Testis (tissue), 3 donors: ENCODE data around the gene KLF17. TPM values are rescaled to one million over a fixed set of nuclear protein-coding genes. Genes with fewer than 3 reads are reported as not detected.

ENCODE experiments used
- DNase-seq: peaks from one replicate; pipeline ENCODE4 v3.0.0-alpha.2; 2019
- H3K27ac ChIP-seq, 2 donors: fragments of 200-600 bp; sonication (generic); one replicate each; pipeline ENCODE4 v1.5.1; 2019
- H3K27me3 ChIP-seq: fragments of 200-600 bp; sonication (generic); one replicate; pipeline ENCODE4 v1.5.1; 2019
- H3K36me3 ChIP-seq: fragments of 200-600 bp; sonication (generic); one replicate; pipeline ENCODE4 v1.5.1; 2017; ENCODE audit warnings: low read depth; ENCODE audit errors: missing control alignments
- H3K4me1 ChIP-seq: fragments of 200-600 bp; sonication (generic); one replicate; pipeline ENCODE4 v1.5.1; 2019
- H3K4me3 ChIP-seq, 2 donors: fragments of 200-600 bp; sonication (generic); one replicate each; pipeline ENCODE4 v1.5.1; 2017 to 2019
- H3K9me3 ChIP-seq: fragments of 200-600 bp; sonication (generic); one replicate; pipeline ENCODE4 v1.5.1; 2017
- POLR2A ChIP-seq: fragments of 450-650 bp; IDR thresholded peaks from one replicate; pipeline ENCODE4 v1.6.1; 2017; ENCODE audit warnings: antibody characterized with exemption, mild to moderate bottlenecking, moderate library complexity
- WGBS, 2 donors: methylation state at CpG; one replicate each; pipeline ENCODE4 v1.1.5; 2018; 5-methylcytosine and 5-hydroxymethylcytosine counted together
- intact Hi-C: fragments of 100-400 bp; cut with DNase I; formaldehyde crosslinking; loops from one replicate; pipeline ENCODE4 v1.15.1; 2023; ENCODE audit warnings: low total_unique reads
- polyA plus RNA-seq: library from polyadenylated mRNA; stranded (reverse); fragments of 350-450 nt; fragmentation: Illumina TruSeq; extraction: RNeasy Lipid Tissue Mini Kit (QIAGEN cat#74804); gene quantifications from one replicate; pipeline ENCODE4 v1.2.3, GENCODE V29; 2014; ENCODE audit warnings: low read depth, low replicate concordance; ENCODE audit not compliant: insufficient read depth
- total RNA-seq, 2 donors: library from RNA; depleted of rRNA; stranded (reverse); fragments of >200 nt; gene quantifications; one replicate each; pipeline ENCODE4 v1.2.3, GENCODE V29; 2016
- TF ChIP-seq, protein P1 (sequence below), 3 experiments: fragments of 450-650 bp in 2 of 3; fragments of 200-600 bp in 1 of 3; sonication (generic) in 1 of 3; IDR thresholded peaks; one replicate each; pipeline ENCODE4 v1.5.1; 2016 to 2019; ENCODE audit warnings: antibody characterized with exemption in 3 of 3, mild to moderate bottlenecking in 2 of 3, moderate library complexity in 1 of 3

KLF17 gene
- total and polyA plus RNA-seq, 3 donors from 2014 or later = 5.2 to 21.8 (median 7.6) TPM

GRCh38 chr1:44074415-44074814 is 44.2 kb upstream of the KLF17 start:
- TF ChIP-seq, protein P1, sequence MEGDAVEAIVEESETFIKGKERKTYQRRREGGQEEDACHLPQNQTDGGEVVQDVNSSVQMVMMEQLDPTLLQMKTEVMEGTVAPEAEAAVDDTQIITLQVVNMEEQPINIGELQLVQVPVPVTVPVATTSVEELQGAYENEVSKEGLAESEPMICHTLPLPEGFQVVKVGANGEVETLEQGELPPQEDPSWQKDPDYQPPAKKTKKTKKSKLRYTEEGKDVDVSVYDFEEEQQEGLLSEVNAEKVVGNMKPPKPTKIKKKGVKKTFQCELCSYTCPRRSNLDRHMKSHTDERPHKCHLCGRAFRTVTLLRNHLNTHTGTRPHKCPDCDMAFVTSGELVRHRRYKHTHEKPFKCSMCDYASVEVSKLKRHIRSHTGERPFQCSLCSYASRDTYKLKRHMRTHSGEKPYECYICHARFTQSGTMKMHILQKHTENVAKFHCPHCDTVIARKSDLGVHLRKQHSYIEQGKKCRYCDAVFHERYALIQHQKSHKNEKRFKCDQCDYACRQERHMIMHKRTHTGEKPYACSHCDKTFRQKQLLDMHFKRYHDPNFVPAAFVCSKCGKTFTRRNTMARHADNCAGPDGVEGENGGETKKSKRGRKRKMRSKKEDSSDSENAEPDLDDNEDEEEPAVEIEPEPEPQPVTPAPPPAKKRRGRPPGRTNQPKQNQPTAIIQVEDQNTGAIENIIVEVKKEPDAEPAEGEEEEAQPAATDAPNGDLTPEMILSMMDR (IDR thresholded peaks at IDR 0.05) = no peak
- TF ChIP-seq POLR2A = no peak
- intact Hi-C loops = no loop called here
- no peaks in the 10 kb centered on the region for H3K27me3 ChIP-seq
- H3K4me1 ChIP-seq = no peaks in the 10 kb centered on the region
- H3K4me3 ChIP-seq = no peak overlapping the region
- no peak overlapping the region for H3K27ac ChIP-seq
- H3K36me3 ChIP-seq = no peaks in the 10 kb centered on the region
- no peak for DNase-seq
- 65 to 76% methylated on average over 3 of the region's 3 CpGs for WGBS, 2 donors
- no peaks in the 10 kb centered on the region for H3K9me3 ChIP-seq

DNA sequence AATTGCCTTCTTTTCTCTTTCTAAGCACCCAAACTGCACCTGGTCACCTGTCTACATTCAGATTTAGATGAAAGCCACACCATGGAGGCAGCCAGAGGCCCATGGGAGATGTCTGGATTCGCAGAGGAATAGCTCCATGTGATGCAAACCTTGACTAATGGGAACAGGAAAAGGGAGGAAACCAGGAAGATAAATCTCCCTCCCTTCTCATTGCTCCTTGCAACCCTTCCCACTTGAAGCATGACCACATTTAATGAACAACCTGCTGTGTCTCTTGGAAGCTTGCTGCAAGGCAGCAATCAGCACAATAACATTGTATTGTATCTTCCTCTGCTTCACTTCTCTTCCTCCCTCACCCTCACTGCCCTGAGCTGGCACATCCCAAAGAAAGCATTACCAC is 42.6 kb upstream of the KLF17 start:
- WGBS, 2 donors = 48 to 54% methylated on average over 1 of the region's 1 CpG
- Histone ChIP-seq H3K4me3 (no peak overlapping the region), H3K4me1 (no peaks in the 10 kb centered on the region), H3K27ac (no peak overlapping the region), H3K36me3 (no peaks in the 10 kb centered on the region), H3K9me3 (no peaks in the 10 kb centered on the region), H3K27me3 (no peaks in the 10 kb centered on the region)
- intact Hi-C loops = no loop called here
- TF ChIP-seq, protein P1 (IDR thresholded peaks at IDR 0.05) = no peak
- no peak for TF ChIP-seq POLR2A
- DNase-seq = no peak

- WGBS, 2 donors = 88 to 93% methylated on average over 5 of the region's 5 CpGs
- TF ChIP-seq, protein P1 (IDR thresholded peaks at IDR 0.05) = no peak
- TF ChIP-seq POLR2A = no peak
- Histone ChIP-seq H3K27ac (no peak overlapping the region), H3K4me1 (no peaks in the 10 kb centered on the region), H3K27me3 (no peaks in the 10 kb centered on the region), H3K36me3 (no peaks in the 10 kb centered on the region), H3K4me3 (no peak overlapping the region), H3K9me3 (no peaks in the 10 kb centered on the region)
- DNase-seq = no peak
- intact Hi-C loops = no loop called here
These were observed 41.2 kb upstream of the KLF17 start for GRCh38 chr1:44077421-44077820.

DNA sequence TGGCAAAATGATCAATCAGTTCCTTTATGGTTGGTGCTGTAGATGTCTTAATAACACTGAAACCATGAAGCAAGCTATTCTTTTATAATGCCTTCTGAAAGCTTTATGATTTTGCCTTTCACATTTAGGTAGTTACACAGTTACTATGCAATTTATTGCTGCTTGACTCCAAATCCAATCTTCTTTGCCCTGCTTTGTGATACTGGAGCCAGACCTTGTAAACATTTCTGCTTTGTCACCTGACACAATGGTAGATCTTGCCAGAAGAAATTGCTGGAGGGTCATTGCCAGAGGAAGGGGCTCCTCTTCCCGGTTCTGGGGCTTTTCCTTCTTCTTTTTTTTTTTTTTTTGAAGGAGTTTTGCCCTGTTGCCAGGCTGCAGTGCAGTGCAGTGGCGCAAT is 40.5 kb upstream of the KLF17 start:
- H3K4me1 ChIP-seq = no peaks in the 10 kb centered on the region
- H3K27me3 ChIP-seq = no peaks in the 10 kb centered on the region
- H3K9me3 ChIP-seq = no peaks in the 10 kb centered on the region
- H3K36me3 ChIP-seq = no peaks in the 10 kb centered on the region
- H3K4me3 ChIP-seq = no peak overlapping the region
- whole genome bisulfite sequencing, 2 donors = 69 to 75% methylated on average over 2 of the region's 2 CpGs
- no peak for DNase-seq
- no peak for TF ChIP-seq POLR2A
- TF ChIP-seq, protein P1 (IDR thresholded peaks at IDR 0.05) = no peak
- no peak overlapping the region for H3K27ac ChIP-seq
- intact Hi-C loops = no loop called here

DNA sequence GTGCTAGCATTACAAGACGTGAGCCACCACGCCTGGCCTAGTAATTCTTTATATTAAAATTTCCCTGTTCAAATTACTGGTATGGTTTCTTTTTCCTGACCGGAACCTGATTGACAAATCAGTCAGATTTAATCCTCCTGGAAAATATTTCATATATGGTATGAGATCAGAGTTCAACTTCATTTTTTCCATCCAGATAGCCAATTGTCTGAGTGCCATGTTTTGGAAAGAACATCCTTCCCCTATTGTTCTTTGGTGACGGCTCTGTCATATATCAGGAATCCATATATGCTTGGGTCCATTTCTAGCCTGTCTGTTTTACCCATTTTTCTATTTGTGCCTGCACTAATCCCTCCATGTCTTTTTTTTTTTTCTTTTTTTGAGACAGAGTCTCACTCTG is 39.1 kb upstream of the KLF17 start:
- DNase-seq = no peak
- H3K27me3 ChIP-seq = no peaks in the 10 kb centered on the region
- intact Hi-C loops = no loop called here
- H3K27ac ChIP-seq = no peak overlapping the region
- 93% methylated on average over 4 of the region's 4 CpGs for WGBS, 2 donors
- H3K9me3 ChIP-seq = no peaks in the 10 kb centered on the region
- no peaks in the 10 kb centered on the region for H3K36me3 ChIP-seq
- TF ChIP-seq, protein P1 (IDR thresholded peaks at IDR 0.05) = no peak
- TF ChIP-seq POLR2A = no peak
- no peaks in the 10 kb centered on the region for H3K4me1 ChIP-seq
- H3K4me3 ChIP-seq = no peak overlapping the region
